OCI-LY7 (cell line): ENCODE data around the gene AGT. TPM values are rescaled to one million over a fixed set of nuclear protein-coding genes. Genes with fewer than 3 reads are reported as not detected.

Experiments
- BruUV-seq: library from RNA; stranded (reverse); fragments of 400-500 nt; replicated peaks from 2 replicates; lab custom pipeline; 2021; lab: Mats Ljungman, UMichigan
- CTCF ChIA-PET: fragments of 300-600 bp; sonication (Branson Sonifier 250); formaldehyde crosslinking; loops from one replicate; lab custom pipeline; 2022; ENCODE audit warnings: antibody characterized with exemption; ENCODE audit not compliant: unreplicated experiment; lab: Charles Lee
- POLR2A ChIA-PET: fragments of 300-600 bp; sonication (Branson Sonifier 250); formaldehyde crosslinking; loops from one replicate; lab custom pipeline; 2022; ENCODE audit warnings: antibody characterized with exemption; lab: Charles Lee
- DNase-seq: peaks from one replicate; pipeline ENCODE4 v3.0.0-alpha.2; 2015; ENCODE audit warnings: low spot score
- H2AFZ ChIP-seq: fragments of 200-600 bp; sonication (generic), shearing (Covaris generic); 2 replicates; pipeline ENCODE4 v1.6.1; 2014; ENCODE audit warnings: mild to moderate bottlenecking, antibody characterized with exemption, low read length, moderate library complexity
- H3K27ac ChIP-seq: fragments of 200-600 bp; sonication (generic); 2 replicates; pipeline ENCODE4 v1.5.1; 2014; ENCODE audit warnings: mixed run types, low read depth, mild to moderate bottlenecking, moderate library complexity, low read length, inconsistent platforms; ENCODE audit not compliant: poor library complexity, severe bottlenecking
- H3K36me3 ChIP-seq: fragments of 200-600 bp; sonication (generic); 2 replicates; pipeline ENCODE4 v1.6.1; 2014; ENCODE audit warnings: mild to moderate bottlenecking, antibody characterized with exemption, low read length, moderate library complexity, mixed read lengths; ENCODE audit not compliant: insufficient read depth
- H3K4me1 ChIP-seq: fragments of 200-600 bp; sonication (generic); 2 replicates; pipeline ENCODE4 v1.5.1; 2014; ENCODE audit warnings: mild to moderate bottlenecking, low read length; ENCODE audit not compliant: insufficient read depth, poor library complexity, severe bottlenecking
- H3K4me2 ChIP-seq: fragments of 200-600 bp; sonication (generic); 2 replicates; pipeline ENCODE4 v1.6.1; 2014; ENCODE audit warnings: mild to moderate bottlenecking, low read length
- H3K4me3 ChIP-seq: fragments of 200-600 bp; sonication (generic); 2 replicates; pipeline ENCODE4 v1.5.1; 2014; ENCODE audit warnings: mild to moderate bottlenecking, low read depth, low read length; ENCODE audit not compliant: poor library complexity, severe bottlenecking
- H3K79me2 ChIP-seq: fragments of 200-600 bp; sonication (generic); 2 replicates; pipeline ENCODE4 v1.6.1; 2016; ENCODE audit warnings: low read depth, mild to moderate bottlenecking, low read length, moderate library complexity, mixed read lengths; ENCODE audit not compliant: insufficient read depth
- H3K9me2 ChIP-seq: fragments of 200-600 bp; sonication (generic); 2 replicates; pipeline ENCODE4 v1.6.1; 2016; ENCODE audit warnings: mild to moderate bottlenecking, low read length, mixed read lengths; ENCODE audit not compliant: insufficient read depth
- H3K9me3 ChIP-seq: fragments of 200-600 bp; sonication (generic); 2 replicates; pipeline ENCODE4 v1.6.1; 2014; ENCODE audit warnings: mild to moderate bottlenecking, mixed run types, low read length, mixed read lengths
- H4K20me1 ChIP-seq: fragments of 200-600 bp; sonication (generic); 2 replicates; pipeline ENCODE4 v1.6.1; 2014; ENCODE audit warnings: mild to moderate bottlenecking, antibody characterized with exemption, low read length, moderate library complexity, mixed read lengths; ENCODE audit not compliant: insufficient read depth
- EZH2phosphoT487 ChIP-seq: fragments of 200-600 bp; sonication (generic); IDR thresholded peaks from 2 replicates; pipeline ENCODE4 v1.6.1; 2018; ENCODE audit warnings: low read depth, borderline replicate concordance, mild to moderate bottlenecking, mixed run types, antibody characterized with exemption, low read length, moderate library complexity, mixed read lengths
- intact Hi-C: fragments of 100-400 bp; cut with micrococcal nuclease; formaldehyde crosslinking; loops from one replicate; pipeline ENCODE4 v1.10.0; 2022; ENCODE audit not compliant: unreplicated experiment
- total RNA-seq, 2 experiments: library from RNA; depleted of rRNA in 1 of 2; stranded (reverse); fragments of >200 nt in 1 of 2; shearing (Covaris generic) in 1 of 2; gene quantifications; 2 replicates each; pipeline ENCODE4 v1.2.3, GENCODE V29; 2014 to 2022
- TF ChIP-seq, protein P1 (sequence below): fragments of 200-600 bp; sonication (generic); conservative IDR thresholded peaks from 2 replicates; pipeline ENCODE4 v1.5.1; 2014; ENCODE audit warnings: mild to moderate bottlenecking, antibody characterized with exemption, low read length, moderate library complexity, mixed read lengths

AGT gene
- total RNA-seq, 2 experiments from 2014 or later: not detected

DNA sequence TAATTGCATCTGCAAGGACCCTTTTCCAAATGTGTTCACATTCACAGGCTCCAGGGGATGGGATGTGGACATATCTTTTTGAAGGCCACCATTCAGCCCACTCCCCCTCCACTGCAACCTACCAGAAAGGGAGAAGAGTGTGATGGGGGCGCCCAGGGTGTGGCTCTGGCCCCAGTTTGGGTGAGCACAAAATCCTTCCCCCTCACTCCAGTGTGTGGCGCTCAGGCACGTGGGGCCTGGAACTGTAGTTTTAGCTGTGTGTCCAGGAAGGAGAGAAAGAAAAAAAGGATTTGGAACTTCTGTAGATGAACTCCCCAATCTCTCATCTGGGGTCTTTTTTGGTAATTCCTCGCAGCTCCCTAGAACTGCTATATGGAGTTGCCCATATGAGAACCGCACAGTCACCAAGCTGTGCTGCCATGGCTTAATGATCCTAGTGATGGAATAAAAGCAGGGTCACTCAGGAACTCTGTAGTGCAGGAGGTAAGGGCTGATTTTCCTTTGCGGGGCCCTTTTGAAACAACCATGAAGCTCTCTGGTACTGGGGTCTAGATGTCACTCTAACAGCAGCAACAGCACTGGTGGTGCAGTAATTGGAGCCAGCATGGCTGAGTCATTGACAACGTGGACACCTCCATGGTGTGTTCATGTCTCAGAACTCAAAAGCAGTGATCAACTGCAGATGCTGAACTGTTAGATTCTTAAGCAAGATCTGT, 17.0 kb downstream of the AGT start:
- no peak for TF ChIP-seq EZH2phosphoT487
- TF ChIP-seq, protein P1, sequence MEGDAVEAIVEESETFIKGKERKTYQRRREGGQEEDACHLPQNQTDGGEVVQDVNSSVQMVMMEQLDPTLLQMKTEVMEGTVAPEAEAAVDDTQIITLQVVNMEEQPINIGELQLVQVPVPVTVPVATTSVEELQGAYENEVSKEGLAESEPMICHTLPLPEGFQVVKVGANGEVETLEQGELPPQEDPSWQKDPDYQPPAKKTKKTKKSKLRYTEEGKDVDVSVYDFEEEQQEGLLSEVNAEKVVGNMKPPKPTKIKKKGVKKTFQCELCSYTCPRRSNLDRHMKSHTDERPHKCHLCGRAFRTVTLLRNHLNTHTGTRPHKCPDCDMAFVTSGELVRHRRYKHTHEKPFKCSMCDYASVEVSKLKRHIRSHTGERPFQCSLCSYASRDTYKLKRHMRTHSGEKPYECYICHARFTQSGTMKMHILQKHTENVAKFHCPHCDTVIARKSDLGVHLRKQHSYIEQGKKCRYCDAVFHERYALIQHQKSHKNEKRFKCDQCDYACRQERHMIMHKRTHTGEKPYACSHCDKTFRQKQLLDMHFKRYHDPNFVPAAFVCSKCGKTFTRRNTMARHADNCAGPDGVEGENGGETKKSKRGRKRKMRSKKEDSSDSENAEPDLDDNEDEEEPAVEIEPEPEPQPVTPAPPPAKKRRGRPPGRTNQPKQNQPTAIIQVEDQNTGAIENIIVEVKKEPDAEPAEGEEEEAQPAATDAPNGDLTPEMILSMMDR: no peak
- CTCF ChIA-PET: no interaction called here
- no peaks in the 10 kb centered on the region for H3K9me2 ChIP-seq
- H4K20me1 ChIP-seq: no peaks in the 10 kb centered on the region
- H3K9me3 ChIP-seq: no peaks in the 10 kb centered on the region
- intact Hi-C loops: no loop called here
- H3K27ac ChIP-seq: no peak overlapping the region
- POLR2A ChIA-PET: no interaction called here
- no peaks in the 10 kb centered on the region for H3K79me2 ChIP-seq
- peaks cover 28% of the 10 kb centered on the region for H3K36me3 ChIP-seq
- no TSS peak for BruUV-seq
- no peak overlapping the region for H3K4me3 ChIP-seq
- H3K4me2 ChIP-seq: no peak overlapping the region
- no peak for DNase-seq
- H3K4me1 ChIP-seq: no peaks in the 10 kb centered on the region
- no peak overlapping the region for H2AFZ ChIP-seq

GRCh38 chr1:230696218-230696617, 17.7 kb downstream of the AGT start:
- ChIA-PET CTCF (no interaction called here), POLR2A (no interaction called here)
- intact Hi-C loops: no loop called here

GRCh38 chr1:230694991-230695390, 18.9 kb downstream of the AGT start:
- no peaks in the 10 kb centered on the region for H3K4me1 ChIP-seq
- no peak overlapping the region for H3K4me3 ChIP-seq
- DNase-seq: no peak
- H3K36me3 ChIP-seq: peaks cover 44% of the 10 kb centered on the region
- H3K27ac ChIP-seq: no peak overlapping the region
- no peaks in the 10 kb centered on the region for H3K79me2 ChIP-seq
- TF ChIP-seq, protein P1: no peak
- no peak for TF ChIP-seq EZH2phosphoT487
- no TSS peak for BruUV-seq
- no peaks in the 10 kb centered on the region for H3K9me3 ChIP-seq
- H2AFZ ChIP-seq: no peak overlapping the region
- intact Hi-C loops: no loop called here
- H3K4me2 ChIP-seq: no peak overlapping the region
- ChIA-PET CTCF (no interaction called here), POLR2A (no interaction called here)
- H4K20me1 ChIP-seq: no peaks in the 10 kb centered on the region
- H3K9me2 ChIP-seq: no peaks in the 10 kb centered on the region

More at GRCh38 chr1:230696218-230696617, 17.7 kb downstream of the AGT start:
- H3K9me2 ChIP-seq: no peaks in the 10 kb centered on the region
- no TSS peak for BruUV-seq
- no peak overlapping the region for H3K27ac ChIP-seq
- peaks cover 34% of the 10 kb centered on the region for H3K36me3 ChIP-seq
- DNase-seq: no peak
- no peaks in the 10 kb centered on the region for H3K4me1 ChIP-seq
- no peak overlapping the region for H3K4me3 ChIP-seq
- H3K79me2 ChIP-seq: no peaks in the 10 kb centered on the region
- H4K20me1 ChIP-seq: no peaks in the 10 kb centered on the region
- H2AFZ ChIP-seq: no peak overlapping the region
- no peak overlapping the region for H3K4me2 ChIP-seq
- TF ChIP-seq, protein P1: no peak
- TF ChIP-seq EZH2phosphoT487: no peak
- no peaks in the 10 kb centered on the region for H3K9me3 ChIP-seq
